HuH-7.5 (cell line): ENCODE results near the gene CDKAL1.
"Not testable (repeated sequence)": the region's sequence is repeated elsewhere in the genome, so short reads cannot be mapped to it uniquely, and the experiment has no call there.

ENCODE experiments used
- DNase-seq: peaks from one replicate; pipeline ENCODE4 v3.0.0; 2011; ENCODE audit warnings: low spot score

Gene CDKAL1

GRCh38 chr6:21213492-21213891, 679.2 kb downstream of the CDKAL1 start:
- no peak for DNase-seq

- DNase-seq: no peak
Measured at GRCh38 chr6:21214738-21215448, 680.6 kb downstream of the CDKAL1 start.

- no peak for DNase-seq
Measured at GRCh38 chr6:21219241-21219640, 685.0 kb downstream of the CDKAL1 start.

DNA sequence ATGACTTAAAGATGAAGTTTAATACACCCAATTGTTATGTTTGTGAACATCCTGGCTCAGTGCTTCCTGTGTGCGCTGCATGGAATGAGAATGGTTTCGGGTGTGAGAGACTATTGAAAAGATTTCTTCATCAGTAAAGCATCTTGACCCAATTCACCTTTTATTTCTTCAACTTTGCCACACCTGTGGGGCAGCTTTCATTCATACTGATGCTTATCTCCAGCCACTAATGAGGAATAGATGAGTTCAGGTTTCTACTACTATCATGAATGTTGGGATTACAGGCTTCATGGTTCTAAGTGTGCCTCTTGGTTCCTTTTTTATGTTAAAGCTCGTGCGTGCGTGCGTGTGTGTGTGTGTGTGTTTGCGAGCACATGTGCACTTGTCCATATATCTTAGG, 685.6 kb downstream of the CDKAL1 start:
- DNase-seq: no peak

GRCh38 chr6:21220271-21220987, 686.2 kb downstream of the CDKAL1 start:
- no peak for DNase-seq

DNA sequence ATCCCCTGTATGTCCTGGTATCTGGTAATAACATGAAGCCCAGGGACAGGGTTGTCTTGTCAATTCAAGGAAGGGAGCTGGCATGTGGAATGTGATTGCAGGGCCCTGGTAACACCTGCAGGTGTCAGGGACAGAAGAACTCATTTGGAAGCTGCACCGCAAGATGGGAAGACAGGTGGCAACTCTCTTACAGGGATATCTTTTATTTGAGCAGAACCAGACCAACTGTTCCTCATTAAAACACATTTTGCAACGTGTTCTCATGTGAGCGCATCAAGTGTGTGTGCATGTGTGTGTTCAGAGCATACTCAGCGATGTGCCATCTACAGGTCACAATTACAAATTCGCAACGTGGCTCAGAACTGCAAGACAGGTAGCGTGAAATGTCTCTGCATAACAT, 688.4 kb downstream of the CDKAL1 start:
- DNase-seq: no peak

DNA sequence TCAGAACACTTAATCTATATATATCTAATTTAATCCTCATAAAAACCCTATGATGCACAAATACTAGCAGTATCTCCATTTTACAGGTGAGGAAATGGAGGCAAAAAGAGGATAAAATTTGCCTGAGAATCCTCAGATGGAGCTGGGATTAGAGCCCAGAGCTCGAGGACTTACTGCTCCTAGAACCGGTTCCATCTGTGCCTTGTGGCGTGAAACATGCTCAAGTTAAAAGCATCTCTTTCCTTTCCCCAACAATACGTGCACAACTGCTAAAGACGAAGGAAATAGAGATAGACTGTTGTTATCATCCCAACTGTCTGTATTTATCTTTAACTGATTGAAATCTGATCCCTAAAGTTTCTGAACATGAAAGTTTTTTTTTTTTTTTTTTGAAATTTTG, 691.7 kb downstream of the CDKAL1 start:
- DNase-seq: no peak

- no peak for DNase-seq
Measured at GRCh38 chr6:21227486-21227885, 693.2 kb downstream of the CDKAL1 start.

DNA sequence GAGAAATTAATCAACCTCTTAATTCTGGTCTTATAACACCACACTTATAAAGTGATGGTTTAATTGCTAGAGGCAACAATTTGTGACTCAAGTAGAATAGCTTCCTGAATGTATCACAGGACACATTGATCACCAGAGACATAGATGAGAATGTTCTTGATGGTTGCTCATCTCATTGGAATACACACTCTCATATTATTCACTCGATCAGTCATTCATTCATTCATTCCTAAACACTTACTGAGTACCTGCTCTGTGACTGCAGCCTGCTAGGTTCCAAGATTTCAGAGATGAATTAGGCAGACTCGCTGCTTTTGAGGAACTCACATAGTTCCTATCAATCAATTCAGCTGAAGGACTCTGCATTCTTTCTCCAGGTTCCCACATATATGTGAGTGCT, 694.2 kb downstream of the CDKAL1 start:
- no peak for DNase-seq

- DNase-seq: no peak
Measured at GRCh38 chr6:21228876-21229460, 694.7 kb downstream of the CDKAL1 start.

GRCh38 chr6:21230536-21230935, 696.3 kb downstream of the CDKAL1 start:
- DNase-seq: no peak

DNA sequence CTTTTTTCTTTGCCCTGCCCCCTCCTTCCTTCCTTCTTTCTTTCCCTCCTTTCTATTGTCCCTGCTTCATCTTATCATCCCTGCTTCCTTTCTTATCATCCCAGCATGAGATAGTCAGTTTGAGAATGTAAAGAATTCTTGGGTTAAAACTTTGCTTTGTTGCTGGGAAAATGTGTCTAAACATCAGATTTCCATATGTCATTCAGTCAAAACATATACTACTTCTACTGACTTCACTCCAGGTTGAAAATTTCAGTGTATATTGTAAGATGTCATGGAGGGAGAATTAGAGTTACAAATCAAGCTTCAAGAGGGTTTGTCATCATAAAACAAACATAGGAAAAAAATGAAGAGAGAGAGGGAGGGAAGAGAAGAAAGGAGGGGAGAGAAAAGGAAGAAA, 700.9 kb downstream of the CDKAL1 start:
- no peak for DNase-seq

- no peak for DNase-seq
Measured at GRCh38 chr6:21238208-21238607, 704.0 kb downstream of the CDKAL1 start.

DNA sequence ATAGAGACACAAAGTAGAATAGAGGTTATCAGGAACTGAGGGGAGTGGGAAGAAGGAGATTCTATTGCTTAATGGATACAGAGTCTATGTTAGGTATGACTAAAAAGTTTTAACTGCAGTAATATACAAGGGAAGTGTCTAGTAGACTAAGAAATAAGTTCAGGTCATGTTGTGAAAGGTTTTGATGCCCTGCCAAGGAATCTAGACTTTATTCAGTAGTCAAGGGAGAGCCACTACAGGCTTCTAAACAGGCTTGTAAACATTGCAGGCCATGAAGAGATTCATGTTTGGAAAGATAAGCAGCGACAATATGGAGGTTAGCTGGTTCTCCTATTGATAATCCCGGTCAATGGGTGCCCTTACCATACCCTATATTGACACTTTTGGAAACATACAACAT, 706.5 kb downstream of the CDKAL1 start:
- DNase-seq: no peak

DNA sequence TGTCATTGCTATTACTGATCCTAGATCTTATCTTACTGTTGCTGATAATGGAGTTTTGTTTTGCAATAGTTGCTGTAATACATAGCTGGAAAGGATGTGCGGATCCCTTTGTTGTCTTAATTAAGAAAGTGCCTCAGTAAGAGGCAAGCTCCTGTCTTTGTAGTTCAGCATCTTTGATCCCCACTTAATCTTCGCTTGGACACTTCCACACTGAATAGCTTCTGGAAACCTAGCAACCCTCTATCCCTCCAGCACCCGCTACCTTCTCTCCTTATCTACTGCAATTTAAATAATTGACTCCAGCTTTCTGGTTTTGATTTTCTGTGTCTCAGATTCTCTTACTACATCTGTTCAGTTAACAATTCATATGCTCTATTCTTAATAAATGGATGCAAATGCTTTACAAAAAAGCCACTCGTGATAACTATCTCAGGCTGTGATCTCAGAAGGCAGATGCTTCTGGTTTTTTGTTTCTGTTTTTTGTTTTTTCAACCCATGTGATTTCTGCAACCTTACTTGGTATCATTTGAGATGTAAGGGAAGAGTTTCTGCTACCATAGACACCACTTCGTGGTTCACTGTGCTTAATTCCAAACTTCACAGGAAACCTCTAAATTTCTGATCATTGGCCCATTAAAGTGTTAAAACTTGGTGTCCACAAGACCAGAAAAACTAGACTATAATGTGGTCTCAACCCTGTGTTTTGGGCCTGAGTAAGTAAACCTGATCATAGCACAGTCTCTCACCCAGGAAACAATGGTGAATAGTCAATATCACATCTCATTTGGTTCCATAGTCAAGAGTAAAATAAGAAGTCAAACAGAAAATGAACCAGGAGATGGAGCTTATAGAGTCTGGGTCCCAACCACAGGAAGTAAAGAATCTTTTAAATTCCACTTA, 707.2 kb downstream of the CDKAL1 start:
- DNase-seq: no peak

DNA sequence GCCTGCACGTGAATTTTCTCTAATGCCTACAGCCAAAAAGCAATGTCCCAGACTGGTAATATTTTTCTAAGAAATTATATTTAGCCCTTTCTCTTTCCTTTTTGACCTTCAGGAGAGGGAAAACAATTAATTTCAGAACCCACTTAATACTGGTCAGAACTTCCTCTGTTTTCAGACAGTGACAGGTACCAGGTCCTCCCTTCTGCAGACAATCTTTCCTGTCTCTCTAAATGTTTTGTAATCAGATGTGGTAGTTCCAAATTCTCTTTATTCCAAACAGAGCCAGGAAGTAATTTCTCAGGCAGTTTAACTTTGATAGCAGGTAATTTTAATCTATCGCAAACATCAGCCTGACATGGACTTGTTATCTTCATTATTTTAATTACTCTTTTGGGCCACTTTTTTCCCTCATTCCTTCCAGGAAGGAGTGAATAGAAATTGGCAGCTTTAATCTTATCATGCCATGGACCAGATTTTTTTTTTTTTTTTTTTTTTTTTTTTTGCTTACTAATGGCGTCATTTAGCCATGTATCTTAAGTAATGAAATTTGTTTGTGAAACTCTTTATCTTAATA, 710.7 kb downstream of the CDKAL1 start:
- DNase-seq: no peak

GRCh38 chr6:21245488-21245887, 711.2 kb downstream of the CDKAL1 start:
- no peak for DNase-seq

GRCh38 chr6:21246075-21246474, 711.8 kb downstream of the CDKAL1 start:
- DNase-seq: no peak

- not testable (repeated sequence) for DNase-seq
Measured at GRCh38 chr6:21254460-21254859, 720.2 kb downstream of the CDKAL1 start.

- no peak for DNase-seq
Measured at GRCh38 chr6:21256197-21256596, 721.9 kb downstream of the CDKAL1 start.

DNA sequence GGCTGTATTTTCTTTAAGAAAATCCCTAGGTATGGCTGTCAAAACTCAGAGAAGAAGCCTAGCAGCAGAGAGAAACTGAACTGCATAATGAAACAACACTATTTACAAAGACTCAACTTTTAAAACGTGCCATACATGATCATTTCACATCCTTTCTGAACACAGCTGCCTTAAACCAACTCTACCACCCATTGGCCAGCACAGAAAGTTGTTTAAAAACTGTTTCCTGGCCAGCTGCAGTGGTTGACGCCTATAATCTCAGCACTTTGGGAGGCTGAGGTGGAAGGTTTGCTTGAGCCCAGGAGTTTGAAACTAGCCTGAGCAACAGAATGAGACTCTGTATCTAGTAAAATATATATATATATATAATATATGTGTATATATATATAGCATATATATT, 722.9 kb downstream of the CDKAL1 start:
- no peak for DNase-seq

DNA sequence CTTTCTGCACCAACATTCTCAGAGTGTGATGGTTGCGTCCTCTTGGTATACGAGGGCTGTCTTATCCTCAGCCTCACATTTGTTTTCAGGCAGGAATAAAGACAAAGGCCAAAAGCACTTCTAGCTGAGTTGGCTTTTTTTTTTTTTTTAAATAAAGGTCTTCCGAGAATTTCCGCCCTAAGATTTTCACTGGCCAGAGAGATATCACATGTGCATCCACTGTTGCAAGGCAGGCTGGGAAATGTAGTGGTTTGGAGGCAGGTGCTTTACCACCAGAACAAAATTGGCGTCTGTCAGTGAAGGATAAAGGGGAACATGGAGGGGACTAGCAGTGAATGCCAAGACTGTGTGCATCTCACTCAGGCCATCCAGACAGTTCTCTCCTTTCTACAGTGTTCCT, 724.4 kb downstream of the CDKAL1 start:
- DNase-seq: no peak
